Astrocyte (in vitro differentiated cells and primary cell): ENCODE results near the gene CREB5.

Source experiments
- EZH2 ChIP-seq: IDR thresholded peaks from 2 replicates; pipeline ENCODE4 v1.6.1; 2012; ENCODE audit warnings: mild to moderate bottlenecking, low read length, inconsistent platforms; ENCODE audit not compliant: insufficient read depth
- TF ChIP-seq, protein P1 (sequence below): IDR thresholded peaks from 2 replicates; pipeline ENCODE4 v1.5.1; 2011; ENCODE audit warnings: low read depth, mild to moderate bottlenecking, inconsistent platforms, low read length, moderate library complexity; ENCODE audit not compliant: insufficient read depth

DNA sequence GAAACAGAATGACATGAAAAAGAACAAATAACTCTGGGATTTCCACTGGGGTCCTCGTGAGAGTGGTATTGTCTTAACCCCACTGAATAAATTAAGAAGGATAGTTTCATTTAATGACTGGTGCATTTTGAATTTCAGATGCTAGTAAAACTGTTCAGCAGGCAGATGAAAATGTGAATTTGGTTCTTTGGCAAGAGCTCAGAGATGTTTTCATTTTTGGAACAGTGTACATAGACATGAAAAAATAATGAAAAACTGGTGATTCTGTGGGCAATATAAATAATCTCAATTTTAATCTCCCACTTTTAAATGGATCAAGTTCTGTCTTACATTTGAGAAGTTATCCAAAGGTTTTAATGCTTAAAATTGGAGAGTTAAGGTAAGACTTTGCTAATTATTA lies 461.7 kb downstream of the CREB5 start:
- TF ChIP-seq, protein P1, sequence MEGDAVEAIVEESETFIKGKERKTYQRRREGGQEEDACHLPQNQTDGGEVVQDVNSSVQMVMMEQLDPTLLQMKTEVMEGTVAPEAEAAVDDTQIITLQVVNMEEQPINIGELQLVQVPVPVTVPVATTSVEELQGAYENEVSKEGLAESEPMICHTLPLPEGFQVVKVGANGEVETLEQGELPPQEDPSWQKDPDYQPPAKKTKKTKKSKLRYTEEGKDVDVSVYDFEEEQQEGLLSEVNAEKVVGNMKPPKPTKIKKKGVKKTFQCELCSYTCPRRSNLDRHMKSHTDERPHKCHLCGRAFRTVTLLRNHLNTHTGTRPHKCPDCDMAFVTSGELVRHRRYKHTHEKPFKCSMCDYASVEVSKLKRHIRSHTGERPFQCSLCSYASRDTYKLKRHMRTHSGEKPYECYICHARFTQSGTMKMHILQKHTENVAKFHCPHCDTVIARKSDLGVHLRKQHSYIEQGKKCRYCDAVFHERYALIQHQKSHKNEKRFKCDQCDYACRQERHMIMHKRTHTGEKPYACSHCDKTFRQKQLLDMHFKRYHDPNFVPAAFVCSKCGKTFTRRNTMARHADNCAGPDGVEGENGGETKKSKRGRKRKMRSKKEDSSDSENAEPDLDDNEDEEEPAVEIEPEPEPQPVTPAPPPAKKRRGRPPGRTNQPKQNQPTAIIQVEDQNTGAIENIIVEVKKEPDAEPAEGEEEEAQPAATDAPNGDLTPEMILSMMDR = no peak
- no peak for TF ChIP-seq EZH2
